ENCODE measurements around the gene SAMD10.

Gene SAMD10

GRCh38 chr20:63950701-63951397 lies 28.6 kb downstream of the SAMD10 start:
- TF ChIP-seq POLR2AphosphoS5 (IDR thresholded peaks at IDR 0.05; ENCODE audit: low read depth, low read length) (no peak), TAF1 (IDR thresholded peaks at IDR 0.05; ENCODE audit: borderline replicate concordance, low read depth, low read length) (no peak), POLR2A (IDR thresholded peaks at IDR 0.05; ENCODE audit: low read depth, low read length) (no peak)
- DNase-seq (ENCODE audit: insufficient read length) = no peak
- no peak for FAIRE-seq

GRCh38 chr20:63947638-63948456 lies 31.6 kb downstream of the SAMD10 start:
- TF ChIP-seq TAF1 (IDR thresholded peaks at IDR 0.05; ENCODE audit: borderline replicate concordance, low read depth, low read length) (no peak), POLR2A (IDR thresholded peaks at IDR 0.05; ENCODE audit: low read depth, low read length) (no peak), POLR2AphosphoS5 (IDR thresholded peaks at IDR 0.05; ENCODE audit: low read depth, low read length) (no peak)
- DNase-seq (ENCODE audit: insufficient read length) (no peak), FAIRE-seq (no peak)

GRCh38 chr20:63946986-63947637 lies 32.3 kb downstream of the SAMD10 start:
- FAIRE-seq (no peak), DNase-seq (ENCODE audit: insufficient read length) (no peak)
- no peak for TF ChIP-seq POLR2A (IDR thresholded peaks at IDR 0.05; ENCODE audit: low read depth, low read length)
- TF ChIP-seq POLR2AphosphoS5 (IDR thresholded peaks at IDR 0.05; ENCODE audit: low read depth, low read length) = no peak

- DNase-seq (ENCODE audit: insufficient read length) (no peak), FAIRE-seq (no peak)
- TF ChIP-seq POLR2AphosphoS5 (IDR thresholded peaks at IDR 0.05; ENCODE audit: low read depth, low read length) (no peak), TAF1 (IDR thresholded peaks at IDR 0.05; ENCODE audit: borderline replicate concordance, low read depth, low read length) (no peak), POLR2A (IDR thresholded peaks at IDR 0.05; ENCODE audit: low read depth, low read length) (no peak)
These were observed 33.2 kb downstream of the SAMD10 start for GRCh38 chr20:63945921-63946920.

- DNase-seq (ENCODE audit: insufficient read length) = no peak
- TF ChIP-seq POLR2AphosphoS5 (IDR thresholded peaks at IDR 0.05; ENCODE audit: low read depth, low read length) (no peak), POLR2A (IDR thresholded peaks at IDR 0.05; ENCODE audit: low read depth, low read length) (no peak), TAF1 (IDR thresholded peaks at IDR 0.05; ENCODE audit: borderline replicate concordance, low read depth, low read length) (no peak)
- FAIRE-seq = no peak
These were observed 34.3 kb downstream of the SAMD10 start for GRCh38 chr20:63945031-63945658.

GRCh38 chr20:63944078-63944941 lies 35.1 kb downstream of the SAMD10 start:
- FAIRE-seq (no peak), DNase-seq (ENCODE audit: insufficient read length) (no peak)
- TF ChIP-seq TAF1 (IDR thresholded peaks at IDR 0.05; ENCODE audit: borderline replicate concordance, low read depth, low read length) (no peak), POLR2AphosphoS5 (IDR thresholded peaks at IDR 0.05; ENCODE audit: low read depth, low read length) (no peak), POLR2A (IDR thresholded peaks at IDR 0.05; ENCODE audit: low read depth, low read length) (no peak)

- FAIRE-seq (no peak), DNase-seq (ENCODE audit: insufficient read length) (no peak)
- TF ChIP-seq TAF1 (IDR thresholded peaks at IDR 0.05; ENCODE audit: borderline replicate concordance, low read depth, low read length) (no peak), POLR2AphosphoS5 (IDR thresholded peaks at IDR 0.05; ENCODE audit: low read depth, low read length) (no peak), POLR2A (IDR thresholded peaks at IDR 0.05; ENCODE audit: low read depth, low read length) (no peak)
These were observed 35.7 kb downstream of the SAMD10 start for GRCh38 chr20:63943808-63944077.

- DNase-seq (ENCODE audit: insufficient read length) = no peak
- no peak for TF ChIP-seq POLR2AphosphoS5 (IDR thresholded peaks at IDR 0.05; ENCODE audit: low read depth, low read length)
- no peak for FAIRE-seq
These were observed 36.3 kb downstream of the SAMD10 start for GRCh38 chr20:63942969-63943807.

- FAIRE-seq = no peak
- TF ChIP-seq TAF1 (IDR thresholded peaks at IDR 0.05; ENCODE audit: borderline replicate concordance, low read depth, low read length) (no peak), POLR2A (IDR thresholded peaks at IDR 0.05; ENCODE audit: low read depth, low read length) (no peak), POLR2AphosphoS5 (IDR thresholded peaks at IDR 0.05; ENCODE audit: low read depth, low read length) (no peak)
- DNase-seq (ENCODE audit: insufficient read length) = no peak
These were observed 37.0 kb downstream of the SAMD10 start for GRCh38 chr20:63942250-63942951.
